GM19035 (cell line): ENCODE results near the gene ATXN7L2.
A peak's percentile ranks its signal among the peaks of the same experiment; 100 is the strongest.

Experiments
- ATAC-seq: cut with Tn5 transposase; IDR thresholded peaks from one replicate; pipeline ENCODE4 v1.9.1; 2021; ENCODE audit not compliant: unreplicated experiment

ATXN7L2 gene

GRCh38 chr1:109474697-109475096, 9.0 kb upstream of the ATXN7L2 start:
- no peak for ATAC-seq

GRCh38 chr1:109475261-109475660, 8.4 kb upstream of the ATXN7L2 start:
- no peak for ATAC-seq

DNA sequence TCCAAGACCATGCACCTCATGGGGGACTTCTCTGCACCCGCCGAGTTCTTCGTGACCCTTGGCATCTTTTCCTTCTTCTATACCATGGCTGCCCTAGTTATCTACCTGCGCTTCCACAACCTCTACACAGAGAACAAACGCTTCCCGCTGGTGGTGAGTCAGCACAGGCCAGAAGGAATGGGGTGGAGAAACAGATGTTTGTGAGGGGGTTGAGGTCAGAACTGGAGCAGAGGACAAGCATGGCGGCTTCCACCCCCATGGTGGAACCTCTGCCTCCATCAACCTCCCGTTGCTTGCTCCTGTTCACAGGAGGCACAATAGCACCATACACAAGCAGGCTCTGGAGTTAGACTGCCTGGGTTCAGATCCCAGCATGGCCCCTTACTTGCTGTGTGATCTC, 6.9 kb upstream of the ATXN7L2 start:
- no peak for ATAC-seq

DNA sequence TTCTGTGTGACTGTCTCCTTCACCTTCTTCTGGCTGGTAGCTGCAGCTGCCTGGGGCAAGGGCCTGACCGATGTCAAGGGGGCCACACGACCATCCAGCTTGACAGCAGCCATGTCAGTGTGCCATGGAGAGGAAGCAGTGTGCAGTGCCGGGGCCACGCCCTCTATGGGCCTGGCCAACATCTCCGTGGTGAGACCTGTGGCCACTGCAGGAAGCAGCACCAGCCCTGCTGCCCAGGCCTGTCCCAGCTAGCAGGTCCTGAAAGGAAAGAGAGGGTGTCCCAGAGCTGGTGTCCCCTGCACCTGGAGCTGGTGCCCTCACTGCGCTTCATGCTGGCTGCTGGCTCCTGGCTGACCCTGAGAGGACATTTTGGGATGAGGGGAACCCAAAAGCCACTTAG, 5.9 kb upstream of the ATXN7L2 start:
- no peak for ATAC-seq

- no peak for ATAC-seq
These were observed 4.9 kb upstream of the ATXN7L2 start for GRCh38 chr1:109478806-109479205.

DNA sequence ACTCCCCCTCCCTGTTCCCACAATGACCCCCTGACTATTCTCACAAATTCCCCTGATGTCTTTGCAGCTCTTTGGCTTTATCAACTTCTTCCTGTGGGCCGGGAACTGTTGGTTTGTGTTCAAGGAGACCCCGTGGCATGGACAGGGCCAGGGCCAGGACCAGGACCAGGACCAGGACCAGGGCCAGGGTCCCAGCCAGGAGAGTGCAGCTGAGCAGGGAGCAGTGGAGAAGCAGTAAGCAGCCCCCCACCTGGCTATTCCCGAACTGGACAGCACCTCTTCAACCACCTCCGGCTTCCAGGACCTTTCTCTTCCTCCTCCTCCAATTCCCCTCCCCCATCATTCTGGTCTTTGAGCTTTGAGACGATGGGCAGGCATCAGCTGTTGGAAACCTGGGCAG, 4.4 kb upstream of the ATXN7L2 start:
- no peak for ATAC-seq

DNA sequence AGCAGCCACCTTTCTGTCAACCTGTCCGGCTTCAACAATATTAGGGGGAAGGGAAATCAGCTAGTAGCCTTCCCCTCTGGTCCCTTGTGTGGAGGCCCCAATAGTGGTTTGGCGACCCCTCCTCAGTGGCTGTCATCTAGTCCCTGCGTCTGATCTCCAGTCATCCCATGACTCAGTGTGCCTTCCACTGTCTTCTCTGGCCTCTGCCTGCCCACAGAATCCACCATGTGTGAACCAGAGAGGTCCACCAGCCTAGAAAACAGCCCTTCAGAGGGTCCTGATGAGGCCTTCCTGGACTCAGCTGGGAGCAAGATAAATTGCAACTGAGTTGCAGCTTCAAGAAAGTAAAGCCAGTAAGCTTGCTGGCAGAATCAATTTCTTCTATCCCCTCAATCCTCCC, 3.8 kb upstream of the ATXN7L2 start:
- ATAC-seq: no peak

GRCh38 chr1:109481646-109482045, 2.1 kb upstream of the ATXN7L2 start:
- ATAC-seq: no peak

GRCh38 chr1:109482242-109482641, 1.5 kb upstream of the ATXN7L2 start:
- ATAC-seq: no peak

DNA sequence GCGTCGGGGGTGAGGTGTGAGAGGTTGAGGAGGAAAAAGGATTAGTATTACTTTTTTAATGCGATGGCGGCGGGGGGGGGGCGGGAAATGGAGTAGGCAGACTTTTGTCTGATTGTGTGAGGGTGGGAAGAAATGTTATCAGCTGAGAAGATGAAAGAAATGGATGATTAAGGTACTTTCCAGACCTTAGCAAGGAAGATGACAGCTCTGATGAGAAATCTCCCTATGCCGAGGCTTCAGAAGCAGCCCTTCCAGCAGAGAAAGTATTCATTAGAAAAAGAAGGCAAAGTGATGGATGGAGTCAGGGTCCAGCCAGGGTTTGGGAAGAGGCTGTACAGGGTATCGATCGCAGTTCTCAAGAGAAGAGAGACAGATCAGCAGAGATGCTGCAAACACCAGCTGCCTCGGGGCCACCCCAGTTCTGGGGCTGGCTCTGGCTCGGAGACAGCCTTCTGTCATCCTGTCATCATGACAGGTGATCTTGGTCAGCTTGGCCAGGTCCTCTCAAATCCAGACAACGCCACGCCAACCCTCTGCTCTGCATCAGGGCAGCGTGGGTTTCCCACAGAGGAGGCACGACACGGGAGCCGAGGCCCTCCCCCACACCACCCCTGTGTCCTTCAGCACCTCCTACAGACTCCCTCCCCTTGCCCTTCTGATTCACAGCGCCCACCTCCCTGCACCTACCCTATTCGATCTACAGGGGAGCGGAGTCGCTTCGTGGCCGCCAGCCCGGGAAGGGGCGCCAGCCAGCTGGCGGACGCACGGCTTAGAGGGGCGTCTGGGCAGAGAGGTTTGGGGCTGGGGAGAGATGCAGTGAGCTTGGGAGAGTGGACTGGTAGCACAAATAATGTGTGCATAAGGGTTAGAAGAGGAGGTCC, 674 bp upstream of the ATXN7L2 start:
- ATAC-seq: peak; percentile 11

- ATAC-seq: no peak
These were observed 842 bp downstream of the ATXN7L2 start for GRCh38 chr1:109484519-109484975.

GRCh38 chr1:109485001-109485400, 1.3 kb downstream of the ATXN7L2 start:
- no peak for ATAC-seq

DNA sequence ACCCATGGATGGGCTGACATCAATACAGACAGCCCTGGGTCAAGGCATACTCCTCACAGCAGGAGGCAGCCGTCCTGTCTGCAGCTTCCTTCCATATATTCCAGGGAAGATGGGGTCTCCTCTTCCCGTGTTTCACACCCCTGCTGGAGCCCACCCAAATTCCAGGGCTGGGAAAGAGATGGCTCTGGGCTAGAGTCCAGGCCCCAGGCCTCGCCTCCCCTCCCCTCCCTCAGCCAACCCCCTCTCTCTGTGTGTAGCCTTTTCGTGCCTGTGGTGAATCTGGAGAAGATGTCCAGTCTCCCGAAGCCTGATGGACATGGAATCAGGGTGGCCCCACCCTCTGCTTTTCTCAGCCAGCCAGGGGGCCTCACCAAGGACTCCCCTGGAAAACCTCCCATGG, 3.6 kb downstream of the ATXN7L2 start:
- no peak for ATAC-seq

DNA sequence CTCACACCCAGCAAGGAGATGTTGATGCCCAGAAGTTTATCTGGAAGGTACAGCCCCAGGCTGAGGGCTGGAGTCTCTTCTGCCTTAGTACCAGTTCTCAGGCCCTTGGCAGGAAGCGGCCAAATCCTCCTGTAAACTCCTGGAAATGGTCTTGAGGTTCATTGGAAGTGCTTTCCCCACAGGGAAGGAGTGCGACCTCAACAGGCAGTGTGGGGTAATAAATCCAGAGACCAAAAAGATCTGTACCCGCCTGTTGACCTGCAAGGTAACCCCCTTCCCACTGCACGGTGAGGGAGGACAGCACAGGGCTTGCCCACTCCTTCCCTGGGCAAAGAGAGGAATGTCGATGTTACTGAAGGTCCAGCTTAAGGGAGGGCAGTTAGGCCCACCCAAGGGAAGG, 4.5 kb downstream of the ATXN7L2 start:
- ATAC-seq: no peak

DNA sequence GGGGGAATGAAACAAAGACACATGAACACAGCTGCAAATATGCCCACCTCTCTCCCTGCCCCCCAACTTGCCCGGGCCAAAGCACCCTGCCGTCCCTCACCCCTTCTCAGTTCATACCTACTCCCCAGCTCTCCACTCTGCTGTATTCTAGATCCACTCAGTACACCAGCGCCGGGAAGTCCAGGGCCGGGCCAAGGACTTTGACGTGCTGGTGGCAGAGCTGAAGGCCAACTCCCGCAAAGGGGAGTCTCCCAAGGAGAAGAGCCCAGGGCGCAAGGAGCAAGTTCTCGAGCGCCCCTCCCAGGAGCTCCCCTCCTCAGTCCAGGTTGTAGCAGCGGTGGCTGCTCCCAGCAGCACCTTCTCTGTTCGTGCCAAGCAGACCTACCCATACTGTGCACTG, 5.0 kb downstream of the ATXN7L2 start:
- no peak for ATAC-seq

DNA sequence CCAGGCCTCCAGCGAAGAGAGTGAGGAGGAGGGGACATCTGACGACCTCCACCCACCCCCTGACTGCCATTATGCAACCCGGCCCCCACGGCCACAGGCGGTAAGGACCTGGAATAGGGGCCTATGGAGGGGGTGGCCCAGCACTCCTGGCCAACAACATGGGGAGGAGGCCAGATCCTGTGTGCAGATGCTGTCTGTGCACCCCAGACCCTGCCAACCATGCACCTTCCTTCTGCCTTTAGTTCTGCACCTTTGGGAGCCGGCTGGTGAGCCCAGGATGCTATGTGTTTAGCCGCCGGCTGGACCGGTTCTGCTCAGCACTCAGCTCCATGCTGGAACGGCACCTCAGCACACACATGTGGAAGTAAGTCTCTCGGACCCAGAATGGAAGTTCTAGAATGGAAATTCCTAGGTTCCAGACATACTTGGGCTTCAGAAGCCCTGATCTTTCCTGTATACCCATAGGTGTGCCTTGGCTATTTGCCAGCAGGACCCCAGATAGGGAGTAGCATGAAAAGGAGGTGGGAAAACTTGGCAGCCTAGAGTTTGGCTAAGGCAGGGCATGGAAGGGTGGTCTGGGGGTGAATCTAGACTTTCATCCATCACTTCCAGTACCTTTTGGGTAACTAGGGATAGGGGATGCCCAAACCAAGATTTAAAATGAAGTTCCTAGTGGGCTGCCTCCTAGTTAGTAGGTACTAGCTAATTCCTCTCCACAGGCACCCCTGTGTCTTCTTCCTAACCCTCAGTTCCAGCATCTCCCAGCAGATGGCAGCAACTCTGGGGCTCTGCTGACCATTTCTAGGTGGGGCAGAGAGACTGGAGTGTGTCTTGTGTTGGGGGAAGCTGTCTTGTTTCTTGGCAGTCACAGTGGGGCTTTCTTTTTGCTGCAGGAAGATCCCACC, 6.6 kb downstream of the ATXN7L2 start:
- ATAC-seq: no peak

GRCh38 chr1:109490934-109491302, 7.2 kb downstream of the ATXN7L2 start:
- no peak for ATAC-seq

- no peak for ATAC-seq
These were observed 7.7 kb downstream of the ATXN7L2 start for GRCh38 chr1:109491372-109491771.

GRCh38 chr1:109492779-109493178, 9.1 kb downstream of the ATXN7L2 start:
- no peak for ATAC-seq

- ATAC-seq: no peak
These were observed 9.5 kb downstream of the ATXN7L2 start for GRCh38 chr1:109493227-109493626.

DNA sequence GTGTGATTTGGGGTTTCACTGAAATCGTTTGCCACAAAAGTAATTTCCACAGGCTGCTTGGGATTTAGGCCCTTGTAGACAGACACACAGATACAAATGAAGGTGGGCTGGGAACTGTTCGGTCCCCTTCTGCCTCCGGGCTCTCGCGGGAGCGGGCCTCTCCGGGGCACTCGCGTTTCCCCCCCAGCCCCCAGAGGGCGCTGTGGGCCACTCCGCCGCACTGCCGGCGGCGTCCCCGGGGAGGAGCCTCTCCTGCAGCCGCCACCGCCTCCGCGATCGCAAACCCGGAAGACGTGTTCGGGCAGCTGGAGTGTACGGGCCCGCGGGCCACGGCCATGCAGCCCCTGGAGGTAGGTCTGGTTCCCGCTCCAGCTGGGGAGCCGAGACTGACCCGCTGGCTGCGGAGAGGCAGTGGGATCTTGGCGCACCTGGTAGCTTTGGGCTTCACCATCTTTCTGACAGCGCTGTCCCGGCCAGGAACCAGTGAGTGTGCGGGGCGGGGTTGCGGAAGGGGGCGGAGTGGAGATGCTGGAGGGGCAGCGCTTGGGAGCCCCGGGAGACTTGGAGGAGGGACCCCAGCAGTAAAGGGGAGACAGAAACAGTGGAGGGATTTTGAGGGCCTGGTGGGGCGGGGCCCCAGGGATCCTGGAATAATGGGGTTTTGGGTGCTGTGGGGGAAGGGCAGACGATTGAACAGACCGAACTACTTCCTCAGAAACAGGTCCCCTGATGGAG, 10.3 kb downstream of the ATXN7L2 start, which contains the start of gene CYB561D1:
TSS of gene CYB561D1 (plus strand) at position 290 of the 735 bp plus-strand sequence. CDS start at position 336, 46 bp downstream.
- ATAC-seq: peak; percentile 89
